Hepatocyte (in vitro differentiated cells): ENCODE data around the gene LDLR. TPM values are rescaled to one million over a fixed set of nuclear protein-coding genes. Genes with fewer than 3 reads are reported as not detected.

Experiments used
- DNase-seq: peaks from one replicate; pipeline ENCODE4 v3.0.0-alpha.2; 2016; ENCODE audit warnings: low spot score
- H2AFZ ChIP-seq: fragments of 200-600 bp; sonication (generic); 2 replicates; pipeline ENCODE4 v1.6.0; 2016; ENCODE audit warnings: antibody characterized with exemption, mild to moderate bottlenecking
- H3K27ac ChIP-seq: fragments of 200-600 bp; sonication (generic); 2 replicates; pipeline ENCODE4 v1.5.1; 2016; ENCODE audit warnings: mild to moderate bottlenecking
- H3K27me3 ChIP-seq: fragments of 200-600 bp; sonication (generic); 2 replicates; pipeline ENCODE4 v1.6.1; 2016
- H3K36me3 ChIP-seq: fragments of 200-600 bp; sonication (generic); replicated peaks from 2 replicates; pipeline ENCODE4 v1.5.1; 2016; ENCODE audit warnings: low read depth; ENCODE audit not compliant: insufficient read depth
- H3K4me1 ChIP-seq: fragments of 200-600 bp; sonication (generic); 2 replicates; pipeline ENCODE4 v1.5.1; 2016; ENCODE audit warnings: mild to moderate bottlenecking, moderate library complexity; ENCODE audit not compliant: insufficient read depth
- H3K4me2 ChIP-seq: fragments of 200-600 bp; sonication (generic); 2 replicates; pipeline ENCODE4 v1.6.0; 2016
- H3K4me3 ChIP-seq: fragments of 200-600 bp; sonication (generic); 2 replicates; pipeline ENCODE4 v1.5.1; 2016; ENCODE audit warnings: mild to moderate bottlenecking
- H3K79me2 ChIP-seq: fragments of 200-600 bp; sonication (generic); 2 replicates; pipeline ENCODE4 v1.6.0; 2017; ENCODE audit warnings: mild to moderate bottlenecking
- H3K9me2 ChIP-seq: fragments of 200-600 bp; sonication (generic); replicated peaks from 2 replicates; pipeline ENCODE4 v1.6.0; 2017; ENCODE audit warnings: mild to moderate bottlenecking; ENCODE audit not compliant: insufficient read depth
- H3K9me3 ChIP-seq: fragments of 200-600 bp; sonication (generic); 2 replicates; pipeline ENCODE4 v1.5.1; 2016; ENCODE audit warnings: low read depth, mild to moderate bottlenecking
- H4K20me1 ChIP-seq: fragments of 200-600 bp; sonication (generic); 2 replicates; pipeline ENCODE4 v1.6.0; 2016; ENCODE audit warnings: mild to moderate bottlenecking; ENCODE audit not compliant: insufficient read depth, poor library complexity, severe bottlenecking
- CTCF ChIP-seq: fragments of 200-600 bp; sonication (generic); IDR thresholded peaks from 2 replicates; pipeline ENCODE4 v1.5.1; 2016; ENCODE audit warnings: antibody characterized with exemption, mild to moderate bottlenecking; ENCODE audit not compliant: poor library complexity
- EZH2 ChIP-seq: fragments of 200-600 bp; sonication (generic); IDR thresholded peaks from 2 replicates; pipeline ENCODE4 v1.6.1; 2016; ENCODE audit warnings: antibody characterized with exemption, mild to moderate bottlenecking, borderline replicate concordance
- EZH2phosphoT487 ChIP-seq: fragments of 200-600 bp; sonication (generic); IDR thresholded peaks from one replicate; pipeline ENCODE4 v1.6.1; 2018; ENCODE audit warnings: antibody characterized with exemption, mild to moderate bottlenecking, low read depth, moderate library complexity; ENCODE audit not compliant: unreplicated experiment, severe bottlenecking
- WGBS: methylation state at CpG from one replicate; pipeline ENCODE4 v1.1.6; 2016; ENCODE audit warnings: low lambda C conversion rate; ENCODE audit errors: missing lambda C conversion rate; 5-methylcytosine and 5-hydroxymethylcytosine counted together
- polyA plus RNA-seq: library from polyadenylated mRNA; unstranded; fragments of >200 nt; fragmentation: Nextera tagmentation; extraction: Ambion mirVana; gene quantifications from 2 replicates; pipeline ENCODE4 v1.2.1, GENCODE V29; 2016
- total RNA-seq: library from RNA; depleted of rRNA; stranded (reverse); fragments of >200 nt; gene quantifications from 2 replicates; pipeline ENCODE4 v1.2.3, GENCODE V29; 2014

LDLR gene
- total and polyA plus RNA-seq, 2 experiments from 2014 or later: 123 to 126 TPM

DNA sequence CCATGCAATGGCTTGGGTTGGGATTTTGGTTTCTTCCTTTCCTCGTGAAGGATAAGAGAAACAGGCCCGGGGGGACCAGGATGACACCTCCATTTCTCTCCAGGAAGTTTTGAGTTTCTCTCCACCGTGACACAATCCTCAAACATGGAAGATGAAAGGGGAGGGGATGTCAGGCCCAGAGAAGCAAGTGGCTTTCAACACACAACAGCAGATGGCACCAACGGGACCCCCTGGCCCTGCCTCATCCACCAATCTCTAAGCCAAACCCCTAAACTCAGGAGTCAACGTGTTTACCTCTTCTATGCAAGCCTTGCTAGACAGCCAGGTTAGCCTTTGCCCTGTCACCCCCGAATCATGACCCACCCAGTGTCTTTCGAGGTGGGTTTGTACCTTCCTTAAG, 42.2 kb downstream of the LDLR start:
- H3K27ac ChIP-seq: peak overlapping the region; percentile 7
- H2AFZ ChIP-seq: no peak overlapping the region

GRCh38 chr19:11136400-11137101, 47.3 kb downstream of the LDLR start:
- no peaks in the 10 kb centered on the region for H4K20me1 ChIP-seq
- DNase-seq: no peak
- 88% methylated on average over 14 of the region's 14 CpGs for WGBS
- no peak overlapping the region for H2AFZ ChIP-seq
- no peaks in the 10 kb centered on the region for H3K9me2 ChIP-seq
- no peak overlapping the region for H3K4me3 ChIP-seq
- H3K9me3 ChIP-seq: no peaks in the 10 kb centered on the region
- H3K27ac ChIP-seq: no peak overlapping the region
- no peaks in the 10 kb centered on the region for H3K36me3 ChIP-seq
- H3K4me2 ChIP-seq: no peak overlapping the region
- peaks cover 29% of the 10 kb centered on the region for H3K4me1 ChIP-seq
- no peaks in the 10 kb centered on the region for H3K27me3 ChIP-seq
- TF ChIP-seq EZH2: no peak
- no peak for TF ChIP-seq CTCF
- no peak for TF ChIP-seq EZH2phosphoT487
- no peaks in the 10 kb centered on the region for H3K79me2 ChIP-seq

More for the DNA sequence above, 42.2 kb downstream of the LDLR start:
- 95% methylated on average over 7 of the region's 7 CpGs for WGBS
- Histone ChIP-seq H3K79me2 (peaks cover 3% of the 10 kb centered on the region), H3K4me3 (no peak overlapping the region), H4K20me1 (peaks cover 4% of the 10 kb centered on the region), H3K9me2 (no peaks in the 10 kb centered on the region), H3K36me3 (peaks cover 4% of the 10 kb centered on the region), H3K4me1 (no peaks in the 10 kb centered on the region), H3K4me2 (no peak overlapping the region), H3K9me3 (no peaks in the 10 kb centered on the region), H3K27me3 (no peaks in the 10 kb centered on the region)
- no peak for DNase-seq
- TF ChIP-seq EZH2 (no peak), EZH2phosphoT487 (no peak), CTCF (no peak)

- H3K4me1 ChIP-seq: peaks cover 39% of the 10 kb centered on the region
- H3K4me3 ChIP-seq: peak overlapping the region; percentile 20
- peak overlapping the region; percentile 77 for H2AFZ ChIP-seq
- peak overlapping the region; percentile 93 for H3K27ac ChIP-seq
- H4K20me1 ChIP-seq: no peaks in the 10 kb centered on the region
- no peaks in the 10 kb centered on the region for H3K9me2 ChIP-seq
- no peaks in the 10 kb centered on the region for H3K27me3 ChIP-seq
- H3K4me2 ChIP-seq: peak overlapping the region; percentile 85
- no peaks in the 10 kb centered on the region for H3K36me3 ChIP-seq
- no peak for TF ChIP-seq EZH2phosphoT487
- no peak for TF ChIP-seq EZH2
- TF ChIP-seq CTCF: peak; percentile 90
- DNase-seq: peak; percentile 88
- 7% methylated on average over 26 of the region's 28 CpGs for WGBS
- H3K79me2 ChIP-seq: no peaks in the 10 kb centered on the region
- no peaks in the 10 kb centered on the region for H3K9me3 ChIP-seq
Observed at GRCh38 chr19:11137542-11138384, 48.5 kb downstream of the LDLR start.
